NCI-H187 (cell line): ENCODE data around the gene MALT1.
A peak's percentile ranks its signal among the peaks of the same experiment; 100 is the strongest.

Source experiments
- DNase-seq, 2 experiments: peaks; one replicate each; lab custom pipeline; 2025; lab: John Stamatoyannopoulos, UW

MALT1 gene

GRCh38 chr18:58653814-58654509 is 17.3 kb upstream of the MALT1 start:
- DNase-seq: no peak

- no peak for DNase-seq
These were observed 16.2 kb upstream of the MALT1 start for GRCh38 chr18:58654896-58655614.

GRCh38 chr18:58657081-58657480 is 14.2 kb upstream of the MALT1 start:
- no peak for DNase-seq

- DNase-seq: no peak
These were observed 13.8 kb upstream of the MALT1 start for GRCh38 chr18:58657494-58657893.

- no peak for DNase-seq
These were observed 11.6 kb upstream of the MALT1 start for GRCh38 chr18:58659691-58660090.

GRCh38 chr18:58660915-58661314 is 10.3 kb upstream of the MALT1 start:
- no peak for DNase-seq

- no peak for DNase-seq
These were observed 9.8 kb upstream of the MALT1 start for GRCh38 chr18:58661423-58661822.

GRCh38 chr18:58662118-58662517 is 9.1 kb upstream of the MALT1 start:
- DNase-seq: no peak

GRCh38 chr18:58666176-58666575 is 5.1 kb upstream of the MALT1 start:
- no peak for DNase-seq

- no peak for DNase-seq
These were observed 3.1 kb upstream of the MALT1 start for GRCh38 chr18:58668211-58668610.

GRCh38 chr18:58668897-58669296 is 2.4 kb upstream of the MALT1 start:
- no peak for DNase-seq

- DNase-seq: no peak
These were observed 1.4 kb upstream of the MALT1 start for GRCh38 chr18:58669731-58670378.

GRCh38 chr18:58670404-58671110 is 708 bp upstream of the MALT1 start:
- no peak for DNase-seq

- peak in 1 of 2 experiments; percentile 27 for DNase-seq
These were observed 633 bp downstream of the MALT1 start for GRCh38 chr18:58671632-58672564.

GRCh38 chr18:58674159-58674558 is 2.9 kb downstream of the MALT1 start:
- DNase-seq: no peak

GRCh38 chr18:58674863-58675472 is 3.7 kb downstream of the MALT1 start:
- DNase-seq: no peak

- no peak for DNase-seq
These were observed 5.0 kb downstream of the MALT1 start for GRCh38 chr18:58676270-58676669.

GRCh38 chr18:58682429-58683069 is 11.3 kb downstream of the MALT1 start:
- no peak for DNase-seq

- no peak for DNase-seq
These were observed 16.6 kb downstream of the MALT1 start for GRCh38 chr18:58687871-58688308.

- DNase-seq: no peak
These were observed 19.0 kb downstream of the MALT1 start for GRCh38 chr18:58690259-58690658.
